ENCODE results near the gene FGD2. TPM values are rescaled to one million over a fixed set of nuclear protein-coding genes. Genes with fewer than 3 reads are reported as not detected.

Gene FGD2
- total RNA-seq, 1 donor from 2014 or later, result under 0.01 TPM

DNA sequence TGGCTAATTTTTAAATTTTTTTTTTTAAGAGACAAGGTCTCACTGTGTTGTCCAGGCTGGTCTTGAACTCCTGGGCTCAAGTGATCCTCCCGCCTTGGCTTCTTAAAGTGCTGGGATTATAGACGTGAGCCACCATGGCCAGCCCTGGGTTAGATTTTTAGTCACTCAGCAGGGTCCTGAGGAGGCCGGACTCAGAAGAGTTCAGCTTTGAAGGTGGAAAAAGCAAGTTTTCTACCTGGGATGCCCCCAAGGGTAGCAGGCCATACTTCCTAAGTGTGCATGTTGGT lies 44.2 kb downstream of the FGD2 start:
- Histone ChIP-seq H3K36me3 (ENCODE audit: control insufficient read depth, insufficient read depth, low read length) (no peaks in the 10 kb centered on the region), H3K27me3 (ENCODE audit: control insufficient read depth, insufficient read depth, low read length) (no peaks in the 10 kb centered on the region), H3K4me3 (ENCODE audit: low read depth, low read length) (no peak overlapping the region)
- no peak for DNase-seq (ENCODE audit: low read depth)
- TF ChIP-seq, protein P1, sequence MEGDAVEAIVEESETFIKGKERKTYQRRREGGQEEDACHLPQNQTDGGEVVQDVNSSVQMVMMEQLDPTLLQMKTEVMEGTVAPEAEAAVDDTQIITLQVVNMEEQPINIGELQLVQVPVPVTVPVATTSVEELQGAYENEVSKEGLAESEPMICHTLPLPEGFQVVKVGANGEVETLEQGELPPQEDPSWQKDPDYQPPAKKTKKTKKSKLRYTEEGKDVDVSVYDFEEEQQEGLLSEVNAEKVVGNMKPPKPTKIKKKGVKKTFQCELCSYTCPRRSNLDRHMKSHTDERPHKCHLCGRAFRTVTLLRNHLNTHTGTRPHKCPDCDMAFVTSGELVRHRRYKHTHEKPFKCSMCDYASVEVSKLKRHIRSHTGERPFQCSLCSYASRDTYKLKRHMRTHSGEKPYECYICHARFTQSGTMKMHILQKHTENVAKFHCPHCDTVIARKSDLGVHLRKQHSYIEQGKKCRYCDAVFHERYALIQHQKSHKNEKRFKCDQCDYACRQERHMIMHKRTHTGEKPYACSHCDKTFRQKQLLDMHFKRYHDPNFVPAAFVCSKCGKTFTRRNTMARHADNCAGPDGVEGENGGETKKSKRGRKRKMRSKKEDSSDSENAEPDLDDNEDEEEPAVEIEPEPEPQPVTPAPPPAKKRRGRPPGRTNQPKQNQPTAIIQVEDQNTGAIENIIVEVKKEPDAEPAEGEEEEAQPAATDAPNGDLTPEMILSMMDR (IDR thresholded peaks at IDR 0.05; ENCODE audit: insufficient read depth, low read length, severe bottlenecking), result no peak
- FAIRE-seq, result no peak

DNA sequence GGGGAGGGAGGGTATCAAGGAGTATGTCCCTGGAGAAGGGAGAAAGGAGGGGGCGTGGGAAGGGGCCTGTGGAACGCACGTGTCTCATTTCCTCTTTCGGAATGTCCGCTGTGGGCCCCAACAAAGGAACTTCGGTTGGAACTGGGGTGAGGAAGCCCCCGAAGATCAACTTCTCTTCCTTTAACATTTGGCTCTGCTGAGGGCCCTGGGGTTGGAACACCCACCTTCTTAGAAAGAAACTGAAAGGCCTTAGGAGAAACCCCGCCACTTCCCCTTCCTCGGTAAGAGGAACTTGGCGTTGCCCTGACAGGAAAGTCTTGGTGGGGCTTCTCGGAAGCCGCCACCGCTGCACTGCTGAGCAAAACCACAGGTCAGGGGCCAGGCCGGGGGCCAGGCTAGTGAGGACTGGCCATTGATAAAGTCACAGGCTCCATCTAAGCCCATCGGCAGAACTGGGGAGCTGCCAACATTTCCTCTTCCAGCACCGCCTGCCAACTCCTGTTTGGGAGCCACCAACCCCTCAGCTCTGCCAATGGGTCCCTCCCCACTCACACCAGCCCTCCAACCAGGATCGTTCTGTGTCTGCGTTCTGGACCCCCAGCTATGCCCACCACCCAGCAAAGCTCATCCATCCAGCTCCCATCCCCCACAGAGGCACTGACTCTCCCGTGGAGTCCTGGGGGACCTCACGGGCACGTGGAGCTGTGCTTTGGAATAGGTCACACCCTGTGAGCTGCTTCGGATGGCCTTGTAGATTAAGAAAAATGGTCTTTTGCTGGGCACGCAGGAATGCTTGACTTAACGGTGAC lies 44.8 kb downstream of the FGD2 start:
- FAIRE-seq (no peak), DNase-seq (ENCODE audit: low read depth) (no peak)
- H3K27me3 ChIP-seq (ENCODE audit: control insufficient read depth, insufficient read depth, low read length), result no peaks in the 10 kb centered on the region
- TF ChIP-seq, protein P1 (IDR thresholded peaks at IDR 0.05; ENCODE audit: insufficient read depth, low read length, severe bottlenecking), result no peak
- no peaks in the 10 kb centered on the region for H3K36me3 ChIP-seq (ENCODE audit: control insufficient read depth, insufficient read depth, low read length)
- H3K4me3 ChIP-seq (ENCODE audit: low read depth, low read length), result no peak overlapping the region

DNA sequence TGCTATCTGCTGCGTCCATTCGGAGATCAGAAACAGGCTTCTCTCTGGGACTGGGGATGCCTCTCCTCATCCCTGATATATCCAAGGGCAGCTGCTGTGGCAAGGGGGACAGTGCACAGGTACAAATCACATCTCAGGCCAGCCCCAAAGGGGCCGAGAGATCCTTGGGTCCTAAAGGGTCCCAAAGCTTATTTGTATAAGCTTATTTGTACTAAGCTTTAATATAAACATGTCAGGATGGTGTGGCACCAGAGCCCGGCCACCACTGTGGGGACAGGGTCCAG lies 45.3 kb downstream of the FGD2 start:
- DNase-seq (ENCODE audit: low read depth) (no peak), FAIRE-seq (no peak)
- Histone ChIP-seq H3K36me3 (ENCODE audit: control insufficient read depth, insufficient read depth, low read length) (no peaks in the 10 kb centered on the region), H3K27me3 (ENCODE audit: control insufficient read depth, insufficient read depth, low read length) (no peaks in the 10 kb centered on the region), H3K4me3 (ENCODE audit: low read depth, low read length) (no peak overlapping the region)
- TF ChIP-seq, protein P1 (IDR thresholded peaks at IDR 0.05; ENCODE audit: insufficient read depth, low read length, severe bottlenecking), result no peak

DNA sequence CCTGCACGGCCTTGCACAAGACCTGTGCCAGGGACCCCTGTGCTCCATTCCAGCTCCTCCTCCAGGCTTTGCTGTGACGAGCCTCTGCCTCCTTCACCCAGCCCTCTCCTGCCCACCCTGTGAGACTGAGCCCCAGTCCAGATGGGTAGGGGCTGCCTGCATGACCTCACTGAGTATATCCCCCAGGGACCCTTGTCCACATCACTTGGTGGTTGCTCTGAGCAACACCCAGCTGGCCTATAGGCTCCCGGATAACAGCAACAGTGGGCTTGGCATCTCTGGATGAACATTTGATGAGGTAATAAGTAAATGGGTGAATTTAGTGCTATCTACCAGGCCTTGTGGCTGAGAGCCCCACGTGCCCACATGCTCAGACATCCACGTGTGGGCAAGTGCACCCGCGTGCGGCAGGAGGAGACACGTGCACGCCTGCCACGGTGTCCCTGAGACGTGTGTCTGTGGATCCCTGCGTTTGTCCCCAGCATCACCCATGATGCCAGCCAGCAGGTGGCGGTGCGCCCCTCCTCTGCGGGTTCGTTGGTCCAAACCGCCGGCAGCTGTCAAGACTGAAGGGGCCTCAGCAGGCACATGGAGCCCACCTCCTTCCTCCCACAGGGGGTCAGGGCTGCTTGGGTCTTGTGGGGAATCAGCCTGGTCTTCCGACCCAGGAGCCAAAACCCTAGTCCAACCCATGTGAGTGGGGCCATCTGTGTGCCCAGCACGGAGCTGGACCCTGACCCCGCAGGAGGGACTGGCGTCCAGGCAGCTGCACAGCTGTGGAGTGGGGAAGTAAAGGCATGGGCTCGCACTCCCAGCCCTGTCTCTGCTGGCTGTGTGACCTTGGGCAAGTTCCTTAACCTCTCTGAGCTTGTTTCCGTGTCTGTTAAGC lies 45.9 kb downstream of the FGD2 start:
- Histone ChIP-seq H3K4me3 (ENCODE audit: low read depth, low read length) (no peak overlapping the region), H3K27me3 (ENCODE audit: control insufficient read depth, insufficient read depth, low read length) (no peaks in the 10 kb centered on the region), H3K36me3 (ENCODE audit: control insufficient read depth, insufficient read depth, low read length) (no peaks in the 10 kb centered on the region)
- TF ChIP-seq, protein P1 (IDR thresholded peaks at IDR 0.05; ENCODE audit: insufficient read depth, low read length, severe bottlenecking), result peak; percentile 95
- FAIRE-seq, result no peak
- peak; percentile 44 for DNase-seq (ENCODE audit: low read depth)

DNA sequence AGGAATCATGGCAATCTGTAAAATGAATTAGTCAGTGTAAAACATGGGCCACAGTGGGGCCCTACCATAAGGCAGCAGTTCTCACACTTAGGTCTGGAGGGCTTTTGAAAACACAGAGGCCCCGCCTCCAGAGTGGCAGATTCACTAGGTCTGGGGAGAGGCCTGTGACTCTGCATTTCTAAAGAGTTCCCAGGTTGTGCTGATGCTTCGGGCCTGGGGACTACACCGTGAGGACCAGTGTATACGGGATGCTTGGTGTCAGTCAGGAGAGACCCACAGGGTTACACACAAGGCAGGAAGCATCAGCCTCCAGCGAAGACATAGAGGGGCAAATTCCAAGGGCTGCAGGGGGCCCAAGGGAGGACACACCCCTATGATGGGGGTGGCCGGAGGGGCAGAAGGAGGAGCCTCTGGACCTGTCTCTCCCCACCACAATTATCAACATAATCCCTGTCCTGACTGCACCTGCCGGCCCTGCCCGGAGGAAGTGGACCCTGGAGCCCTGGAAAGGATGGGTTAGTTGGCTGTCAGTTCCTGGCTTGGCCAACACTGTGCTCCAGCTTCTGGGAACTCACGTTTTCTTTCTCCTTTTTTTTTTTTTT lies 46.7 kb downstream of the FGD2 start:
- TF ChIP-seq, protein P1 (IDR thresholded peaks at IDR 0.05; ENCODE audit: insufficient read depth, low read length, severe bottlenecking), result no peak
- Histone ChIP-seq H3K4me3 (ENCODE audit: low read depth, low read length) (no peak overlapping the region), H3K27me3 (ENCODE audit: control insufficient read depth, insufficient read depth, low read length) (no peaks in the 10 kb centered on the region), H3K36me3 (ENCODE audit: control insufficient read depth, insufficient read depth, low read length) (no peaks in the 10 kb centered on the region)
- FAIRE-seq, result no peak
- DNase-seq (ENCODE audit: low read depth), result no peak

Data from bronchial epithelial cell (primary cell).